ENCODE results near the gene CDH4. TPM values are rescaled to one million over a fixed set of nuclear protein-coding genes. Genes with fewer than 3 reads are reported as not detected.

CDH4 gene
- total and polyA plus RNA-seq, 11 donors: 0.04 to 0.54 (median 0.08) TPM; not detected in 1

DNA sequence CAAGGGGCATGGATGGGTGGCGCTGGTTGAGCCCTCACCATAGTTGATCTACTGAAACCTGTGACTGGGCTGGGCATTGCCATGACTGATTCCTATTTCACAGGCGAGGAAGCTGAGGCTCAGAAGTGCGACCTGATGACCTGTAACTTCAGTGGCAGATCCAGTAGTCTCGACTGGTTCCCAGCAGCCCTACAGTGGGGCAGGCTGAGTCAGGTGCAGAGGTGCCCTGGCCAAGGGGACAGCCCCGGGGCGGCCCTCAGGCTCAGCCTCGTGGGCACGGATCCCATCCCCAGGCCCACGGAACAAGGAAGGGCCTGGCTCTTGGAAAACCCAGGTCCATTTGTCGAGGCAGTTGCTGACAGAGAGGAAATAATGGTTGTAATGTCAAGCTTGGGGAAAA, 283.0 kb downstream of the CDH4 start:
- H3K27me3 ChIP-seq: peaks cover 0 to 3% (median 0%) of the 10 kb centered on the region in 9 donors
- H3K27ac ChIP-seq: no peak overlapping the region
- WGBS, 4 donors: 78 to 84% (median 84%) methylated on average over 9 to 10 of the region's 10 CpGs
- no peak for DNase-seq
- H3K4me1 ChIP-seq: no peaks in the 10 kb centered on the region
- no peak for ATAC-seq
- H3K9me3 ChIP-seq: no peaks in the 10 kb centered on the region
- no peaks in the 10 kb centered on the region for H3K36me3 ChIP-seq
- intact Hi-C loops (cut with DNase I): no loop called here
- no peak overlapping the region for H3K4me3 ChIP-seq
- TF ChIP-seq, protein P1, sequence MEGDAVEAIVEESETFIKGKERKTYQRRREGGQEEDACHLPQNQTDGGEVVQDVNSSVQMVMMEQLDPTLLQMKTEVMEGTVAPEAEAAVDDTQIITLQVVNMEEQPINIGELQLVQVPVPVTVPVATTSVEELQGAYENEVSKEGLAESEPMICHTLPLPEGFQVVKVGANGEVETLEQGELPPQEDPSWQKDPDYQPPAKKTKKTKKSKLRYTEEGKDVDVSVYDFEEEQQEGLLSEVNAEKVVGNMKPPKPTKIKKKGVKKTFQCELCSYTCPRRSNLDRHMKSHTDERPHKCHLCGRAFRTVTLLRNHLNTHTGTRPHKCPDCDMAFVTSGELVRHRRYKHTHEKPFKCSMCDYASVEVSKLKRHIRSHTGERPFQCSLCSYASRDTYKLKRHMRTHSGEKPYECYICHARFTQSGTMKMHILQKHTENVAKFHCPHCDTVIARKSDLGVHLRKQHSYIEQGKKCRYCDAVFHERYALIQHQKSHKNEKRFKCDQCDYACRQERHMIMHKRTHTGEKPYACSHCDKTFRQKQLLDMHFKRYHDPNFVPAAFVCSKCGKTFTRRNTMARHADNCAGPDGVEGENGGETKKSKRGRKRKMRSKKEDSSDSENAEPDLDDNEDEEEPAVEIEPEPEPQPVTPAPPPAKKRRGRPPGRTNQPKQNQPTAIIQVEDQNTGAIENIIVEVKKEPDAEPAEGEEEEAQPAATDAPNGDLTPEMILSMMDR (IDR thresholded peaks at IDR 0.05): no peak
- no peak for TF ChIP-seq POLR2A (IDR thresholded peaks at IDR 0.05)

DNA sequence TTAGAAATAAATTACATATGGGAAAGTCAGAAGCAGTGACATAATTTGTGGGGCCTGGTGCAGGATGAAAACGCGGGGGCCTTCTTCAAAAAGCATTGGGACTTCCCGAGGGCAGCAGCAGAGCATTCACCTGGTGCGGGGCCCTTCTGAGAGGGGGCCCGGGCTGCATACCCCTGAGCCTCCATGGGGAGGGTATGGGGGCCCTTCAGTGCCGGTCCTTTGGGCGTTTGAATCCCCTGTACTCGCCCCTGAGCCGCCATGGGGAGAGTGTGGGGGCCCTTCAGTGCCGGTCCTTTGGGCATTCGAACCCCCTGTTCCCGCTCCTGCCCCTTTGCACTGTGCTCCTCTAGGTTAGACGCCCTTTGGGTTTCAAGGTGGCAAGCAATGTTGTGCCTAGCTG, 283.5 kb downstream of the CDH4 start:
- peaks cover 0 to 3% (median 0%) of the 10 kb centered on the region in 9 donors for H3K27me3 ChIP-seq
- H3K4me1 ChIP-seq: no peaks in the 10 kb centered on the region
- DNase-seq: no peak
- 78 to 90% (median 86%) methylated on average over 13 of the region's 13 CpGs for WGBS, 4 donors
- H3K4me3 ChIP-seq: no peak overlapping the region
- H3K27ac ChIP-seq: no peak overlapping the region
- no peaks in the 10 kb centered on the region for H3K36me3 ChIP-seq
- ATAC-seq: no peak
- intact Hi-C loops (cut with DNase I): no loop called here
- no peak for TF ChIP-seq POLR2A (IDR thresholded peaks at IDR 0.05)
- TF ChIP-seq, protein P1 (IDR thresholded peaks at IDR 0.05): no peak
- no peaks in the 10 kb centered on the region for H3K9me3 ChIP-seq

DNA sequence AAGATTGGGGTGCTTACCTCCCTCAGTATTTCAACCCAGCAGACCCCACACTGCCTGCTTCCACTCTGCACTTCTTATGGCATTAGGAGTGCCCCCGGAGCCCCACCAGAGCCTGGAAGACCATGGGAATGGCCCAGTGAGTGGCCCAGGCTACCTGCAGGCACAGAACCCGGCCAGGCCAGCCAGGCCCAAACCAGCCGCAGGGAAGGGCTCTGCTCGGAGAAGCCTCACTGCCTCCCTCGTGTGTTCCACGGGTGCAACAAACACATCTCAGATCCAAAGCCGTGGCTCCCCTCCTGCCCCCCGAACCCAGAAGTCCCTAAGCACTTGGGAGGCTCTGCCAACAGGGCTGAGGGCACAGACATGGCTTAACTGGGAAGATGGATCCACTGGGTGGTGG, 283.9 kb downstream of the CDH4 start:
- H3K4me3 ChIP-seq: no peak overlapping the region
- no peaks in the 10 kb centered on the region for H3K9me3 ChIP-seq
- no peak for ATAC-seq
- TF ChIP-seq, protein P1 (IDR thresholded peaks at IDR 0.05): no peak
- TF ChIP-seq POLR2A (IDR thresholded peaks at IDR 0.05): no peak
- H3K27me3 ChIP-seq: peaks cover 0 to 3% (median 0%) of the 10 kb centered on the region in 9 donors
- H3K4me1 ChIP-seq: no peaks in the 10 kb centered on the region
- WGBS, 4 donors: 69 to 80% (median 71%) methylated on average over 6 to 8 of the region's 8 CpGs
- intact Hi-C loops (cut with DNase I): no loop called here
- DNase-seq: no peak
- H3K36me3 ChIP-seq: no peaks in the 10 kb centered on the region
- no peak overlapping the region for H3K27ac ChIP-seq

DNA sequence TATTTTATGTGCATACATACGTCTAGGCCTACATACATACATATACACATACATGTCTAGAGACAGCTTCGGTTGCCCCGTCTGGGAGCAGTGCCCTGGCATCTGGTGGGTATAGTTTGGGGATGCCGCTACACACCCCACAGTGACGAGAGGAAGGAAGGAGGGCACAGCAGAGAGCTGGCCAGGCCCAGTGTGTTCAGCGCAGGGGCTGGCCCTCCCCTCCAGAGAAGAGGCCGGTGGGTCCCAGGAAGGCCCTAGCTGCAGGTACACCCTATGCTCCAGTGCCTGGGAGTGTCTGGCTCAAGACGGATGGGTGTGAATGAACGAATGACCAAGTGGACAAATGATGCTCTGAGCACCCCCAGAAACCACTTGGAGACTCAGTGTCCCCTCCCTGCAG, 284.6 kb downstream of the CDH4 start:
- TF ChIP-seq, protein P1 (IDR thresholded peaks at IDR 0.05): no peak
- TF ChIP-seq POLR2A (IDR thresholded peaks at IDR 0.05): no peak
- no peak overlapping the region for H3K4me3 ChIP-seq
- no peaks in the 10 kb centered on the region for H3K4me1 ChIP-seq
- intact Hi-C loops (cut with DNase I): no loop called here
- H3K27me3 ChIP-seq: peaks cover 0 to 3% (median 0%) of the 10 kb centered on the region in 9 donors
- no peaks in the 10 kb centered on the region for H3K9me3 ChIP-seq
- WGBS, 4 donors: 86 to 90% (median 87%) methylated on average over 7 to 9 of the region's 9 CpGs
- no peaks in the 10 kb centered on the region for H3K36me3 ChIP-seq
- DNase-seq (no peak), ATAC-seq (no peak)
- no peak overlapping the region for H3K27ac ChIP-seq
